Prostate gland (tissue), 2 donors: ENCODE results near the gene VIPAS39.

ENCODE experiments used
- CTCF ChIP-seq, 4 experiments: fragments of 200-600 bp in 2 of 4; fragments of 450-650 bp in 2 of 4; sonication (generic) in 2 of 4; IDR thresholded peaks; 1 replicate in 3 of 4; 2 replicates in 1 of 4; pipeline ENCODE4 v1.5.1; 2016 to 2019; ENCODE audit warnings: antibody characterized with exemption in 4 of 4, mild to moderate bottlenecking in 2 of 4, moderate library complexity in 2 of 4
- POLR2A ChIP-seq: fragments of 450-650 bp; IDR thresholded peaks from one replicate; pipeline ENCODE4 v1.6.1; 2016; ENCODE audit warnings: antibody characterized with exemption, mild to moderate bottlenecking

GRCh38 chr14:77478796-77479195, 21.4 kb upstream of the VIPAS39 start:
- TF ChIP-seq POLR2A (no peak), CTCF (IDR thresholded peaks at IDR 0.05) (no peak)
